Measurements from ENCODE around the gene ADAMTSL2. TPM values are rescaled to one million over a fixed set of nuclear protein-coding genes. Genes with fewer than 3 reads are reported as not detected.

Gene ADAMTSL2
- total RNA-seq, 1 donor from 2014 or later = 17.4 TPM

DNA sequence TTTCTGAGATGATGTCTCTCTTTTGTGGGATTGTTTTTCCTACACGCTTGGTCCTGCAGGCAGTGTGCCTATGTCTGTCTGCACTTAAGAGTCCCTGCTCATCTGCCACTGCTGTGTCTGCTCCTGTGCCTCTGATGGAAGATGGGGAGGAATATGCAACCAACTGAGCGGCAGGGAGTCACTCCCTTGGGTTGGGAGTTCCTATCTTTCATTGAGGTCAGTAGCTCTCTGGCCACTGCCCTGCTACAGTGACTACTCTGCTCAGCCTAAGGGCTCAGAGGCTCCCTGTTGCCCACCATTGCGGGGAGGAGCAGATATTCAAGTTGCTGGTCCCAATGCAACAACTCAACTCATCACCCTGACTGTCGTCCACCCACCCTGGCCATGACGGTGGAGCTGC, 88.1 kb downstream of the ADAMTSL2 start:
- Histone ChIP-seq H3K36me3 (no peaks in the 10 kb centered on the region), H3K4me3 (no peak overlapping the region), H3K27me3 (peaks cover 19% of the 10 kb centered on the region), H3K9me3 (no peaks in the 10 kb centered on the region), H3K27ac (no peak overlapping the region), H3K4me1 (no peaks in the 10 kb centered on the region)
- ATAC-seq (no peak), DNase-seq (no peak)
- intact Hi-C loops (cut with DNase I) = no loop called here
- TF ChIP-seq, protein P1, sequence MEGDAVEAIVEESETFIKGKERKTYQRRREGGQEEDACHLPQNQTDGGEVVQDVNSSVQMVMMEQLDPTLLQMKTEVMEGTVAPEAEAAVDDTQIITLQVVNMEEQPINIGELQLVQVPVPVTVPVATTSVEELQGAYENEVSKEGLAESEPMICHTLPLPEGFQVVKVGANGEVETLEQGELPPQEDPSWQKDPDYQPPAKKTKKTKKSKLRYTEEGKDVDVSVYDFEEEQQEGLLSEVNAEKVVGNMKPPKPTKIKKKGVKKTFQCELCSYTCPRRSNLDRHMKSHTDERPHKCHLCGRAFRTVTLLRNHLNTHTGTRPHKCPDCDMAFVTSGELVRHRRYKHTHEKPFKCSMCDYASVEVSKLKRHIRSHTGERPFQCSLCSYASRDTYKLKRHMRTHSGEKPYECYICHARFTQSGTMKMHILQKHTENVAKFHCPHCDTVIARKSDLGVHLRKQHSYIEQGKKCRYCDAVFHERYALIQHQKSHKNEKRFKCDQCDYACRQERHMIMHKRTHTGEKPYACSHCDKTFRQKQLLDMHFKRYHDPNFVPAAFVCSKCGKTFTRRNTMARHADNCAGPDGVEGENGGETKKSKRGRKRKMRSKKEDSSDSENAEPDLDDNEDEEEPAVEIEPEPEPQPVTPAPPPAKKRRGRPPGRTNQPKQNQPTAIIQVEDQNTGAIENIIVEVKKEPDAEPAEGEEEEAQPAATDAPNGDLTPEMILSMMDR (IDR thresholded peaks at IDR 0.05) = no peak

Other genes with a start within 250 kb of the ADAMTSL2 start
- 15.9 TPM for gene SURF6, start 198.5 kb upstream of the ADAMTSL2 start, total RNA-seq
- 25.8 TPM for gene MED22, start 186.6 kb upstream of the ADAMTSL2 start, total RNA-seq
- gene RPL7A, start 186.5 kb upstream of the ADAMTSL2 start, total RNA-seq = 1,380 TPM
- 43.9 TPM for gene SURF1, start 178.2 kb upstream of the ADAMTSL2 start, total RNA-seq
- 12.0 TPM for gene SURF2, start 178.2 kb upstream of the ADAMTSL2 start, total RNA-seq
- gene SURF4, start 158.6 kb upstream of the ADAMTSL2 start, total RNA-seq = 142 TPM
- 1.2 TPM for gene STKLD1, start 158.3 kb upstream of the ADAMTSL2 start, total RNA-seq
- gene REXO4, start 116.7 kb upstream of the ADAMTSL2 start, total RNA-seq = 22.6 TPM
- gene ADAMTS13, start 112.3 kb upstream of the ADAMTSL2 start, total RNA-seq = 2.0 TPM
- gene CACFD1, start 74.7 kb upstream of the ADAMTSL2 start, total RNA-seq = 39.8 TPM
- gene SLC2A6, start 55.6 kb upstream of the ADAMTSL2 start, total RNA-seq = 11.4 TPM
- not detected for gene MYMK, start 9.7 kb upstream of the ADAMTSL2 start, total RNA-seq
- gene FAM163B, start 74.7 kb downstream of the ADAMTSL2 start, total RNA-seq = not detected
- gene DBH, start 101.7 kb downstream of the ADAMTSL2 start, total RNA-seq = not detected
- 6.8 TPM for gene SARDH, start 203.6 kb downstream of the ADAMTSL2 start, total RNA-seq

Measured in upper lobe of right lung (tissue), 1 donor.